Right atrium auricular region (tissue), 2 donors: ENCODE data around the gene KBTBD4. TPM values are rescaled to one million over a fixed set of nuclear protein-coding genes. Genes with fewer than 3 reads are reported as not detected.
"Not testable (repeated sequence)": the region's sequence is repeated elsewhere in the genome, so short reads cannot be mapped to it uniquely, and the experiment has no call there.

ENCODE experiments used
- DNase-seq: peaks from one replicate; pipeline ENCODE4 v3.0.0-alpha.2; 2019; ENCODE audit warnings: low spot score
- H3K27ac ChIP-seq, 2 donors: fragments of 200-600 bp; sonication (generic); 1 replicate in 1 of 2; 2 replicates in 1 of 2; pipeline ENCODE4 v1.5.1; 2016 to 2019
- H3K27me3 ChIP-seq, 2 donors: fragments of 200-600 bp; sonication (generic); one replicate each; pipeline versions ENCODE4 v1.5.1 to v1.6.0; 2017 to 2019
- H3K36me3 ChIP-seq: fragments of 200-600 bp; sonication (generic); one replicate; pipeline ENCODE4 v1.5.1; 2016
- H3K4me1 ChIP-seq, 2 donors: fragments of 200-600 bp; sonication (generic); one replicate each; pipeline versions ENCODE4 v1.5.1 to v1.6.0; 2017 to 2019
- H3K4me3 ChIP-seq, 2 donors: fragments of 200-600 bp; sonication (generic); 1 replicate in 1 of 2; 2 replicates in 1 of 2; pipeline ENCODE4 v1.5.1; 2017 to 2019; ENCODE audit warnings: mild to moderate bottlenecking in 1 of 2, moderate library complexity in 1 of 2
- H3K9me3 ChIP-seq, 2 donors: fragments of 200-600 bp; sonication (generic); one replicate each; pipeline ENCODE4 v1.5.1; 2019
- total RNA-seq, 2 donors: library from RNA; depleted of rRNA; stranded (reverse); fragments of >200 nt; gene quantifications; one replicate each; pipeline ENCODE4 v1.1.0, GENCODE V29; 2016
- TF ChIP-seq, protein P1 (sequence below), 2 donors: fragments of 200-600 bp; sonication (generic); IDR thresholded peaks; one replicate each; pipeline ENCODE4 v1.5.1; 2019; ENCODE audit warnings: antibody characterized with exemption in 2 of 2

KBTBD4 gene
- total RNA-seq, 2 donors from 2014 or later, result 11.7 to 21.7 TPM

- H3K27ac ChIP-seq, result no peak overlapping the region
- peaks cover 3 to 77% of the 10 kb centered on the region in 2 donors for H3K4me1 ChIP-seq
Measured at GRCh38 chr11:47534704-47535251, 44.0 kb downstream of the KBTBD4 start.

DNA sequence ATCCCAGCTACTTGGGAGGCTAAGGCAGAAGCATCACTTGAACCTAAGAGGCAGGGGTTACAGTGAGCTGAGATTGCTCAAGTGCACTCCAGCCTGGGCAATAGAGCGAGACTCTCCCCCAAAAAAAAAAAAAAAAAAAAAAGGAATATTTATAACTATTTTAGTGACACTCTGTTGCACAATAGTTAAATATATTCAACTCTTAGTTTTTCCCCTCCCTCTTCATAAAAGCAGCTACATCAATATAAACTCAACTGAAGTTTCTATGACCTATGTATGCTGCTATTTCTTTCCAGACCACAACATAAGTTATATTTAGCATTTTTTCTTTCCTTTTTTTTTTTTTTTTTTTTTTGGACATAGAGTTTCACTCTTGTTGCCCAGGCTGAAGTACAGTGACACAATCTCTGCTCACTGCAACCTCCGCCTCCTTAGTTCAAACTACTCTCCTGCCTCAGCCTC, 45.0 kb downstream of the KBTBD4 start:
- no peak overlapping the region for H3K4me3 ChIP-seq
- no peak for DNase-seq
- H3K36me3 ChIP-seq, result no peaks in the 10 kb centered on the region
- H3K27me3 ChIP-seq, result no peaks in the 10 kb centered on the region
- TF ChIP-seq, protein P1, sequence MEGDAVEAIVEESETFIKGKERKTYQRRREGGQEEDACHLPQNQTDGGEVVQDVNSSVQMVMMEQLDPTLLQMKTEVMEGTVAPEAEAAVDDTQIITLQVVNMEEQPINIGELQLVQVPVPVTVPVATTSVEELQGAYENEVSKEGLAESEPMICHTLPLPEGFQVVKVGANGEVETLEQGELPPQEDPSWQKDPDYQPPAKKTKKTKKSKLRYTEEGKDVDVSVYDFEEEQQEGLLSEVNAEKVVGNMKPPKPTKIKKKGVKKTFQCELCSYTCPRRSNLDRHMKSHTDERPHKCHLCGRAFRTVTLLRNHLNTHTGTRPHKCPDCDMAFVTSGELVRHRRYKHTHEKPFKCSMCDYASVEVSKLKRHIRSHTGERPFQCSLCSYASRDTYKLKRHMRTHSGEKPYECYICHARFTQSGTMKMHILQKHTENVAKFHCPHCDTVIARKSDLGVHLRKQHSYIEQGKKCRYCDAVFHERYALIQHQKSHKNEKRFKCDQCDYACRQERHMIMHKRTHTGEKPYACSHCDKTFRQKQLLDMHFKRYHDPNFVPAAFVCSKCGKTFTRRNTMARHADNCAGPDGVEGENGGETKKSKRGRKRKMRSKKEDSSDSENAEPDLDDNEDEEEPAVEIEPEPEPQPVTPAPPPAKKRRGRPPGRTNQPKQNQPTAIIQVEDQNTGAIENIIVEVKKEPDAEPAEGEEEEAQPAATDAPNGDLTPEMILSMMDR (IDR thresholded peaks at IDR 0.05), result no peak
- H3K9me3 ChIP-seq, result no peaks in the 10 kb centered on the region
- H3K4me1 ChIP-seq, result peaks cover 3 to 66% of the 10 kb centered on the region in 2 donors
- no peak overlapping the region for H3K27ac ChIP-seq

More at GRCh38 chr11:47534704-47535251, 44.0 kb downstream of the KBTBD4 start:
- Histone ChIP-seq H3K4me3 (no peak overlapping the region), H3K9me3 (no peaks in the 10 kb centered on the region), H3K36me3 (no peaks in the 10 kb centered on the region), H3K27me3 (no peaks in the 10 kb centered on the region)
- DNase-seq, result no peak
- TF ChIP-seq, protein P1 (IDR thresholded peaks at IDR 0.05), result no peak

DNA sequence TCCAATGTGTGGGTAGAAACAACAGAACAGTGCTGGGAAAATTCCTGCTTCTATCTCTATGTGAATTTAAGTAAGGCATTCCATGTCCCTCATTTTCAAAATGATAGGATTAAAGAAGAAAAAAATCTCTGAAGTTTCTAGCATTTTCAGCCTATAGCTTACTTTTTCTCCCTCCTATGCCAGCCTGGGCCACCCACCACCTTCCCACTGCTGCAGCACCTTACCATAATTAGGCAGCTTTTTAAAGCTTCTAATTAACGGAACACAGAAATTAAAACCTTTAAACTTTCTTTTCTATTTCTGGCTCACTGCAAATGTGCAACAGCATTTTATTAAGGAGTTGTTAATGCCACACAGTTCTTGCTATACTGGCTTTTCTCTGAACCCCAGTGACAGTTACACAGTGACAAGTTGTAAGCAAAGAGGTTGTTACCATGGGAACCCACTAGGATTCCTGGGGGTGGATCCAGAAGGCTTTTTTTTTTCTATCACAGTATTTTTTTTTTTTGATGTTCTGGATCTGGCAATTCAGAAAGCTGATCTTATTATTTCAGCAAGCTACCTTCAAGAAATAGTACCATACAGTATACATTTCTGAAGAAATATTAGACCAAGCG, 46.1 kb downstream of the KBTBD4 start:
- Histone ChIP-seq H3K27ac (peak overlapping the region; percentile 8 to 47), H3K27me3 (no peaks in the 10 kb centered on the region), H3K9me3 (no peaks in the 10 kb centered on the region), H3K4me1 (peaks cover 3 to 58% of the 10 kb centered on the region in 2 donors), H3K36me3 (no peaks in the 10 kb centered on the region), H3K4me3 (no peak overlapping the region)
- TF ChIP-seq, protein P1 (IDR thresholded peaks at IDR 0.05), result no peak
- no peak for DNase-seq

GRCh38 chr11:47531666-47532065, 47.1 kb downstream of the KBTBD4 start:
- H3K36me3 ChIP-seq, result no peaks in the 10 kb centered on the region
- DNase-seq, result no peak
- H3K9me3 ChIP-seq, result no peaks in the 10 kb centered on the region

DNA sequence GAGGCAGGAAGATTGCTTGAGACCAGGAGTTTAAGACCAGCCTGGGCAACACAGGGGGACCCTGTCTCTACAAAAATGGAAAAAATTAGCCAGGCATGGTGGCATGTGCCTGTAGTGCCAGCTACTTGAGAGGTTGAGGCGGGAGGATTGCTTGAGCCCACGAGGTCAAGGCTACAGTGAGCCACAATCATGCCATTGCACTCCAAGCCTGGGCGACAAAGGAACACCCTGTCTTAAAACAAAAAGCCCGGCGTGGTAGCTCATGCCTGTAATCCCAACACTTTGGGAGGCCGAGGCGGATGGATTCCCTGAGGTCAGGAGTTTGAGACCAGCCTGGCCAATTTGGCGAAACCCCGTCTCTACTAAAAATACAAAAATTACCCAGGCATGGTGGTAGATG, 48.0 kb downstream of the KBTBD4 start:
- not testable (repeated sequence) for H3K27me3 ChIP-seq, H3K4me3 ChIP-seq, H3K27ac ChIP-seq, H3K36me3 ChIP-seq, DNase-seq, H3K9me3 ChIP-seq
- peaks cover 3 to 51% of the 10 kb centered on the region in 2 donors for H3K4me1 ChIP-seq

More at GRCh38 chr11:47531666-47532065, 47.1 kb downstream of the KBTBD4 start:
- peaks cover 3 to 54% of the 10 kb centered on the region in 2 donors for H3K4me1 ChIP-seq
- H3K27me3 ChIP-seq, result no peaks in the 10 kb centered on the region
- H3K27ac ChIP-seq, result peak overlapping the region in 1 of 2 donors; percentile 8
- H3K4me3 ChIP-seq, result no peak overlapping the region
- TF ChIP-seq, protein P1 (IDR thresholded peaks at IDR 0.05), result no peak

DNA sequence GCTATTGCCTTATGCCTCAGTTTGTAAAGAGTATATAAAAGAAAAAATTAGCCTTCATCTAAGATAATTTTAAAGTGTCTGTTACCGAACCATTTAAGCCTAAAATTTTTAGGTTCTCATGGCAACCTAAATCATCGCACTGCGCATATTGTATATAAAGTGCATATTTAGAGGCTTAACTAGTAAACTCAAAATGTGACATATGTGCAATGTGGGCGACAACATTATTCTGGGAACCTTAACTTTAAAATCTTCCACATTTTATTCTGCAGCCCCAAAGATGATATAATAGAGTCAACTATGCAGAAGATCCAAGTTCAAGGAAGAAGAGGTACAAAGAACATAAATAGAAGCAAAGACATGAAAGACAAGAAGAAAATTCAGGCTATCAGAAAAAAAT, 48.8 kb downstream of the KBTBD4 start:
- H3K9me3 ChIP-seq, result no peaks in the 10 kb centered on the region
- no peaks in the 10 kb centered on the region for H3K27me3 ChIP-seq
- DNase-seq, result no peak
- H3K4me1 ChIP-seq, result peaks cover 3 to 51% of the 10 kb centered on the region in 2 donors
- TF ChIP-seq, protein P1 (IDR thresholded peaks at IDR 0.05), result no peak
- H3K36me3 ChIP-seq, result no peaks in the 10 kb centered on the region
- no peak overlapping the region for H3K4me3 ChIP-seq
- H3K27ac ChIP-seq, result no peak overlapping the region
